GM04503 (cell line): Measurements from ENCODE around the gene FBLN2.
A peak's percentile ranks its signal among the peaks of the same experiment; 100 is the strongest.
"Not testable (repeated sequence)": the region's sequence is repeated elsewhere in the genome, so short reads cannot be mapped to it uniquely, and the experiment has no call there.

ENCODE experiments used
- DNase-seq: peaks from one replicate; pipeline ENCODE4 v3.0.0-alpha.2; 2012; ENCODE audit warnings: low read depth

FBLN2 gene

GRCh38 chr3:13513913-13514517 lies 34.9 kb upstream of the FBLN2 start:
- DNase-seq = no peak

DNA sequence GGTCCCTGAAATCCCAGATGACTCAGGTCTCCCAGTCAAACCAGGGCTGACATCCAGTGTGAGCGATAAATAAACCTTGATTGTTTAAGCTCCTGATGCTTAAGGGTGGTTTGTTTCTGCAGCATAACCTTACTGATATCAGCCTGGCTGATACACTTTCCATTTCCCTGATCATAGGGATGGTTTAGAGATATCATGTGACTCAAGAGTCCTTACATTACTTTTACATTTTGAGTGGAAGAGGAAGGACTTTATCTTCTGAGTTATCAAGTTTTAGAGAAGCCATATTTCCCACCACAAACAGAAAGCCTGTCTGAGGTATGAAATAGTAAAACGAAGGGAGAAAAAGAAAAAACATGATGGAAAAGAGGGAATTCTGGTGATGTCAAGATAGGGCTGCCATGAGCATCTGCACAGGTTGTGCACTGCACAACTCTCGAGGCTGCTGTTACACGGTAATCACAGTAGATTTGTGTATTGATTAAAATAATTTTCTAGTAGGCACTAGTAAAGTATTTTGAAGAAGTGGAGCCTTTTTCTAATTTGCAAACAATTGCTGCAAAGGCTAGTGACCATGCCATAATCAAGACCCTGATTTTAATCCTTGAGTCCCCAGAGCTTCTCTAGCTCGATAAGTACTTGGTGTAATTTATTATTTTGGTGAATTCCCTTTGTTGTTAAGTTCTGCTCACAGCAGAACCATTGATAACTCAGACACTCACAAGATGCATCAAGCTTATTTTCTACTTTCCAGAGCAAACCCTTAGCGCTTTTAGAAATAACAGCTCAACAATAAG lies 34.1 kb upstream of the FBLN2 start:
- DNase-seq = no peak

DNA sequence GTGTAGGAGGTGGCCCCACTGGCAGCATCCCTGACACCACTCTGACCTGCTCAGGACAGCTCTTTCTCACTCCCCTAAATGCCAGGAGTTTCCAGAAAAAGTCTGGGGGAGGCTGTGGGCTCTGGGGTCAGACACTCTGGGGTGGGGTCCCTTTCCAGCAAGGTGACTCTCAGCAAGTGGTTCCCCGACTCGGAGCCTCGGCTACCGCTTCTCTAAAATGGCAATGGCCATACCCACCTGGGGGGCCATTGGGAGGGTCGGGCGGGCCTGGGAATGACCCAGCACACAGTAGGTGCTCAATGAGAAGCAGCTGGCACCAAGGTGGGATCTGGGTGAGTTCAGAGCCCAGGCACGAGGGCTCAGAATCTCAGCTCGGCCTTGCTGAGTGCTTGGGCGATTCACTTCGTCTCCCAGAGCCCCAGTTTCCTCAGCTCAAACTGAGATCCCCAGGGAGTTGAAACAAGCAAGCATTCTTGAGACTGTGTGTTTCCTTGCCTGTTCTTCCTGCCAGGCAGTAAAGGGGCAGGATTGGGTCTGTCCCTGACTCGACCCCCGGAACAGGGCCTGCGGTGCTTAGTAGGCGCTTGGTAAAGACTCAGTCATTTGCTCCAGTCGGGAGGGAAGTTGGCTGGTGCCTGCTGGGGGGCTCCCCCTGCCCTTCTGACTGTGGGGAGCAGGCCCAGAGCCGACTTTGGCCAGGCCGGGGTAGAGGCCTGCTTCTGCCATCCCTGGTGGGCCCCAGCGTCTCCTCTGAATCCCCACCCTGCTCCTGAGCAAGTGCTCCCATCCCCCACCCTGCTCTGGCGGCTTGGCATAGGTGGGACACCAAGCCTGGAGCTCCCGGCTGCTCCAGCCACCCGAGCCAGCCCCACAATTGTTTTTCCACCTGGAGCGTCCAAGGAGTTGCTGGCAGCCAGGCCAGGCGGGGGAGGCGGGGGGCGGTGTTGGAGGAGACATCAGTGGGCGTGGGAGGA lies 32.9 kb upstream of the FBLN2 start:
- no peak for DNase-seq

DNA sequence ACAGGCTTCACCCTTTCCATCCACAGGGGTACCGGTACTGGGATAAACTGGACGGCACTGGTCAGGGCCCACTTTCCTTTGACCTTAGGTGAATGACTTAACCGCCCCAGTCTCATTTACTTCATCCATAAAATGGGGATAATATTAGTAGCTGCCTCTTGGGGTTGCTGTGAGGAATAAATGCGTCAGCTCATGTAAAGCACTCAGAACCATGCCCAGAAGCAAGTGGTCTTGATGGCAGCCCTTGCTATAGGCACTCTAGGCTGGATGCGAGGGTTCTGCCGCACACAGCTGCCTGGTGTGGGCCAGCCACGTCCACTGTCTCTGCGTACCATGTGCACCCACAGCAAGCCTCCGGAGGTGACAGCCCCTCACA lies 32.2 kb upstream of the FBLN2 start:
- DNase-seq = no peak

DNA sequence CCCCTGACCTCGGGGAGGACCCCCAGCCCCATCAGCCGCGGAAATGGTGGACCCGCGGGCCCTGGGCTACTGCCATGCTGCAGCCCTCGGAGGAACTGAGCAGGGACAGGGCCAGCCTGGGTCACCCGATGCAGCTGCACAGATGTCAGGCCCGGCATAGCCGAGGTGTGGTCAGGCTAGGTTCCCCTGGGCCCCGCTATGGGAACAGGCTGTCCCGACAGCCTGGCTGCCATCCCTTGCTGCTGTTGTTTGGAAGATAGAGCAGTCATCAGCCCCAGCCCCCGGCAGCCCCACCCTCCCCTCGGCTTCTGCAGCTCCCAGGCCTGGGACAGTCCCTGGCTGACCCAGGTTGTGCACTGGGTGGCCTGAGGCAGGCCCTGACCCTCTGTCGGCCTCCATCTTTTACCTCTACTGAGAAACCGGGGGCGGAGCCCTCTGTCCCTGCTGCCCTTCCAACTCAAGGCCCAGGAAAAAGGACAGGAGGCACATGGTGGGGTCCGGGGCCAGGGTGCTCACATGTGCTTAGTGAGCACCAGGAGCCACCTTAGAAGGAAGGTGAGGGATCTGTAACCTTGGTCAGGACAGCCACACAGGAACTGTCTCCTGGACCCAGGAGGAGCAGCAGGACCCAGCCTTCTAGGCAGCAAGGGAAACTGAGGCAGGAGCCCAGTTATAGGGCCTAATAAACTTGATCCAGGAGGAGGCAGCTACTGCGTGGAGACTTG lies 31.5 kb upstream of the FBLN2 start:
- DNase-seq = no peak

DNA sequence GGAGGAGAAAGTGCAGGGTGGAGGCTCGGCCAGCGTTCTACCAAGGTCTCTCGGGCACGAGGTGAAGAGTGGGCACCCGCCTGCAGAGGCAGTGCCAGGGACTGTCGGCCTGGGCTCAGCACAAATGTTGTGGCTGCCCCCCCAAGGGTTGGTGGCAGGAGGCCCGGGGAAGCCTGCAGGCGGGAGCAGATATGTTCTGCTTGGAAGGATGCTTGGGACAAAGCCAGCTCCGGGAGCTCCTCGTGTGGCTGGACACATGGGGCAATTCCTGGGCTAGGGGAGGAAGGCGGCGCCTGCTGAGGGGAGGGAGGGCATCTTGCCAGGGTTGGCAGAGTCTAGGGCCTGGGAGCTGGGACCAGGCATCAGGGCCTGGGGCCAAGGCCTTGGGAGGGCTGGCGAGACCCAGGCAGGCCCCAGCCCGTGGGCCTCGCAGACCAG lies 30.4 kb upstream of the FBLN2 start:
- no peak for DNase-seq

- DNase-seq = no peak
Observed at GRCh38 chr3:13519006-13519791, 29.7 kb upstream of the FBLN2 start.

GRCh38 chr3:13520326-13520880 lies 28.5 kb upstream of the FBLN2 start:
- no peak for DNase-seq

- no peak for DNase-seq
Observed at GRCh38 chr3:13521309-13521708, 27.6 kb upstream of the FBLN2 start.

DNA sequence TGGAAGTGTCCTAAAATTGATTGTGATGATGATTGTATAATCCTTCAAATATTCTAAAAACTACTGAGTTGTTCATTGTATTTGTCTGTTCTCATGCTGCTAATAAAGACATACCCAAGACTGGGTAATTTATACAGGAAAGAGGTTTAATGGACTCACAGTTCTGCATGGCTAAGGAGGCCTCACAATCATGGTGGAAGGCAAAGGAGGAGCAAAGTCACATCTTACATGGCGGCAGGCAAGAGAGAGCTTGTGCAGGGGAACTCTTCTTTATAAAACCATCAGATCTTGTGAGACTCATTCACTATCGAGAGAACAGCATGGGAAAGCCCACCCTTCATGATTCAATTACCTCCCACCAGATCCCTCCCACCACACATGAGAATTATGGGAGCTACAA lies 27.2 kb upstream of the FBLN2 start:
- DNase-seq = not testable (repeated sequence)

DNA sequence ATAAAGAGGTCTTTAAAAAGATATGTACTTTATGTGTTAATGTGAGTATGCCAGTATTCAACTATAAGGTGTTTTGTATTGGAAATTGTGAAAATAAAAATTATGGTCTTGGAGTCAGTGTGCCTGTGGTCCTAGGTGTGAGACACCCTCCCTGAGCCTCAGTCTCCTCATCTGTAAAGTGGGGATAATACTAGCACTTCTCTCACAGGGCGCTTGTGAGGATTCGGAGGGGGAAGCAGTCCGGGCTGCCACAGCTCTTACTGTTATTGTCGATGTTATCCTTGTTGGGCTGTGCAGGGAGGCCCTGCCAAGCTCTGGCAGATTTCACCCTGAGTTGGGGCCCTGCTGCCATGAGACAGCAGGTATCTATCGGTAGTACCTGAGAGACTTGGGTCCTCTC lies 26.7 kb upstream of the FBLN2 start:
- no peak for DNase-seq

GRCh38 chr3:13524979-13525669 lies 23.8 kb upstream of the FBLN2 start:
- peak; percentile 87 for DNase-seq

- no peak for DNase-seq
Observed at GRCh38 chr3:13525827-13526625, 22.9 kb upstream of the FBLN2 start.

DNA sequence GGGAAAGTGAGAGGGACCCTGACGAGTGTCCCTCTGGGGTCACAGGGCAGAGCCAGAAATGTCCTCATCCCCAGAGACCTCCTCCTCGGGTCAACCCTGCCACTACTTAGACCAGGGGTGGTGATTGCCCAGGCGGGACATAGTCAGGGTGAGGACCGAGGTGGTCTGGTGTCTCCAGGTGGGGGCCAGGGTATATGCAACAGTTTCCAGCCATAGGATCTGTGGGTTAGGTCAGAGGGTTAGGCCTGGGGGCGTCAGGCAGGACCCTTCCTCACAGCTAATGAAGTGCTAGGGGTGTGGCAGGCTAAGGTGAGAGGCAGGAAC lies 22.3 kb upstream of the FBLN2 start:
- no peak for DNase-seq

GRCh38 chr3:13528217-13528867 lies 20.6 kb upstream of the FBLN2 start:
- DNase-seq = no peak

DNA sequence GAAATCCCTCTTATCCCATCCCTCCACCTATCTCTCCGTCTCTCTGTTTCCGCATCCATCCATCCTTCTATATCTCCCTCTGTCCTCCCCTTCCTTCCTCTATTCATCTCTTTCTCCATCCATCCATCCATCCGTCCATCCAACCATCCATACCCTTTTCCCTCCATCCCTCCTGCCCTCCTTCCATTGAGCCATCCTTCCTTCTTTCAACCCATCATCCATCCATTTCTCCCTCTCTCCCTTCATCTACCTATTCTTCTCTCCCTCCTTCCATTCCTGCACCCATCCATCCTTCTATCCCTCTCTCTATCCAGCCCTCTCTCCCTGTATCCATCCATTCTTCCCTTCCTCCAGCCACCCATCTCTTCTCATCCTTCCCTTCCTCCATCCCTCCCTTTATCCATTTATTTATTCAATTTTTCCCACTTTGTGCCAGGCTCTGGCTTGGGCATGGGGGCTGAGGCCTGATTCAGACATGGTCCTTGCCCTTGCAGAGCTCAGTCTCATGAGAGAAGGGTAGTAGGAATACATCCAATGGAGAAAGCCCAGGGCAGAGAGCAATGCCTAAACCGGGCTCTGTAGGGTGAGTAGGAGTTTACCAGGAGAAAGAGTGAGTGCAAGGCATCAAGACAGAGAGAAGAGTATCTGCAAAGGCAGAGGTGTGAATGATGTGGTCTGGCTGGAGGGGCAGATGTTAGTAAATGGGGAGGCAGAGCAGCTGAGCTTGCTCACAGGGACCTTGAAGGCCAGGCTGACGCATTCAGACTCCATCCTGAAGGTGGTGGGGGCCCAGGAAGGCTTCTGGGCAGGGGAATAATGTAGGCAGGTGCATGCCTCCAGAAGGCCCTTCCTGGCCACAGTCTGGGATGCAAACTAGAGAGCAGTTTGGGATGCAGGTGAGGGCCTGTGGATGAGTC lies 19.5 kb upstream of the FBLN2 start:
- DNase-seq = no peak

GRCh38 chr3:13530241-13531009 lies 18.5 kb upstream of the FBLN2 start:
- DNase-seq = no peak
